Measurements from ENCODE around the gene EEF1G. TPM values are rescaled to one million over a fixed set of nuclear protein-coding genes. Genes with fewer than 3 reads are reported as not detected.

EEF1G gene
- total RNA-seq, 2 donors from 2014 or later = 2,565 to 2,667 TPM

DNA sequence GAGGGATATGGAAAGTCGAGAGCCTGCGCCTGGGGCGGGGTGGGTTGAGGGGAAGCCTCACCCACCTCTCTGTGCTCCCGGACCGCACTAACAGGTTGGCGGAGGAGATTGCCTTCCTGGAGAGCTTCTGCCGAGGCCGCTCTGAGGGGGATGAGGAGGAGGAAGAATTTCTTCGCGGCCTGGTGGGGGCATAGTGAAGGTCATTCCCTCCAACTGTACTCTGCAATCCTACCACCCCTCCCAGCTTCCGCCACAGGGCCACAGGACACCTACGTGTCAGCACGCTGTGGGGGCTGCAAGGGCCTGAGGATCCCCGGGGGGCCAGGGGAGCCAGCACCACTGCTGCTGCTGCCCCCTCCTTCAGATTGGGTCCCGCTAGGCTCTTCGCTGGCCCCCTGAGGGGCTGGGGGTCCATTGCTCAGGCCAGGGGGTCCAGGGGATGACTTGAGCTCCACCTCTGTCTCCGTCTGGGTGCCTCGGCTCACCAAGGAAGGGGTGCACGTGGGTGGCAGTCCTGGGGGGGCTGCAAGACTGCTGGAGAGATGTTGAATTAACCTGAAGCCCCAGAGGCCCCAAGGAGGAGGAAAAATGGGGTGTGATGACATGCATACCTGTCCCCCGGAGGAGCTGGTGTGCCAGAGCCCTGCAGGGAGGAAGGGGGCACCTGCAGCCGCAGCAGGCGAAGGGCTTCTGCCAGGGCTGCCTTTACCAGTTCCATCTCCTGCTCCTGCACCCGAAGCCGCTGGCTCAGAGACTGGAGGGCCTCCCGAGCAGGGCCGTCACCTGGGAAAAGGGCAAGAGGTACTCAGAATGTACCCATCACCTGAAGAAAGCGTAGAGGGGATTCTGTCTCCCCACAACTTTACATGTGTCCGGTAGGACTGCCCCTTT lies 37.4 kb upstream of the EEF1G start:
- Mint-ChIP-seq H3K27me3 (ENCODE audit: low read depth) (no peaks in the 10 kb centered on the region), H3K9me3 (no peaks in the 10 kb centered on the region), H3K4me3 (peak overlapping the region; percentile 96 to 98), H3K36me3 (ENCODE audit: insufficient read depth in 2 of 2) (peaks cover 9 to 16% of the 10 kb centered on the region in 2 donors), H3K27ac (peak overlapping the region; percentile 97), H3K4me1 (ENCODE audit: low read depth) (peaks cover 56% of the 10 kb centered on the region)
- no peak for DNase-seq
- no peak for ATAC-seq (replicated peaks in 1 of 2)

DNA sequence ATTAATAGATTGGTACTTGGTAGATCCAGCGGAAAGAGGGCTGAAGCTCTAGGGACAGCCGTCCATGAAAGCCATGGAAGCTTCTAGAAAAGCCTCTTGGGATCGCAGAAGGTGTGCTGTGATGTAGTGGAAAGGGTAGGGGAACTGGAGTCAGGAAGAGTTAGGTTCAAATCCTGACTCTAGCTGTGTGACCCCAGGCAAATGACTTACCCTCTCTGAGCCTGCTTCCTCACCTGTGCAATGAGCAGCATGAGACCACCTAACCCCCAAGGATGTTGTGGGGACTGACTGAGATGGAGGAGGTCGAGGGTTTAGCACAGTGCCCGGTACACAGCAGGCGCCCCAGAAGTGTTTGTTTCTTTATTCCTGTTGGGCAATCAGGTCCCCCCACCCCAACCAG lies 36.7 kb upstream of the EEF1G start:
- no peak for DNase-seq
- ATAC-seq (replicated peaks in 1 of 2) = no peak
- H3K4me3 Mint-ChIP-seq = peak overlapping the region; percentile 96 to 98
- H3K36me3 Mint-ChIP-seq (ENCODE audit: insufficient read depth in 2 of 2) = peaks cover 9 to 16% of the 10 kb centered on the region in 2 donors
- H3K9me3 Mint-ChIP-seq = no peaks in the 10 kb centered on the region
- H3K27me3 Mint-ChIP-seq (ENCODE audit: low read depth) = no peaks in the 10 kb centered on the region
- peak overlapping the region; percentile 56 for H3K27ac Mint-ChIP-seq
- H3K4me1 Mint-ChIP-seq (ENCODE audit: low read depth) = peaks cover 50% of the 10 kb centered on the region

DNA sequence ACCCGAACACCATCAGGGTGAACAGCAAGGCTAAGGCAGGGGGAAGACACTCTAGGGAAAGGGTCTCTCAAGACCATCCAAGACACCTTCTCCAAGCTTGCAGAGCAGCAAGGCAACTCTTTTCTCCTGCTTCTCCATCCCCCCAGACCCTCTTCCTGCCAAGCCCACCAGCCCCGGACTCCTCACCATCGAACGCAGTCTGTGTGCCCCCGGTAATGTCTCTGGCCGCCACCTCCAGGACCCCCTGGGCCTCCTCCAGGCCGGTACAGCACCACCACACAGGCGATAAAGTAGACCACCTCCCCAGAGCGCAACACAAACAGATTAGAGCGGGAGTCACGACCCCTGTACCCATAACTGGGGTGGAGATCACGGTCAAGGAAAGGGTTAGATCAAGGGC lies 35.1 kb upstream of the EEF1G start:
- no peaks in the 10 kb centered on the region for H3K9me3 Mint-ChIP-seq
- no peak for DNase-seq
- no peak for ATAC-seq (replicated peaks in 1 of 2)
- H3K4me1 Mint-ChIP-seq (ENCODE audit: low read depth) = peaks cover 46% of the 10 kb centered on the region
- H3K4me3 Mint-ChIP-seq = no peak overlapping the region
- H3K27me3 Mint-ChIP-seq (ENCODE audit: low read depth) = no peaks in the 10 kb centered on the region
- H3K27ac Mint-ChIP-seq = peak overlapping the region; percentile 1
- peaks cover 9 to 24% of the 10 kb centered on the region in 2 donors for H3K36me3 Mint-ChIP-seq (ENCODE audit: insufficient read depth in 2 of 2)

DNA sequence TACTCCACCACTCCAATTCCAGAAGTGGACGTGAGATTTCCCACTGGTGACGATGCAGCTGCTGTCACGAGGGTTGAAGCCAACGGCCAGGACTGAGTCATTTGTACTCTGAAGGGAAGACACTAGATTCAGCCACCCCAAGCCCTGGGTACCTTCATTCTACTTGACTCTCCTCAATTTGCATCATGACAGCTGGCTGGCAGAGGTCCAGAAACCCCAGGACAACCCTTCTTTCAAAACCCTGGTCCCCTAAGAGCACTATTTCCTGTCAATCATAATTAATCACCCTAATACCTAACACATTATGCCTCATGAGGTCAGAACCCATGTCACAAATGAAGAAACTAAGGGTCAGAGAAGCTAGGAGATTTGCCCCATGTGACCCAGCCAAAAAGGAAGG lies 34.0 kb upstream of the EEF1G start:
- DNase-seq (no peak), ATAC-seq (replicated peaks in 1 of 2) (no peak)
- peaks cover 14 to 29% of the 10 kb centered on the region in 2 donors for H3K36me3 Mint-ChIP-seq (ENCODE audit: insufficient read depth in 2 of 2)
- no peaks in the 10 kb centered on the region for H3K9me3 Mint-ChIP-seq
- H3K27ac Mint-ChIP-seq = no peak overlapping the region
- H3K4me1 Mint-ChIP-seq (ENCODE audit: low read depth) = peaks cover 48% of the 10 kb centered on the region
- no peak overlapping the region for H3K4me3 Mint-ChIP-seq
- no peaks in the 10 kb centered on the region for H3K27me3 Mint-ChIP-seq (ENCODE audit: low read depth)

DNA sequence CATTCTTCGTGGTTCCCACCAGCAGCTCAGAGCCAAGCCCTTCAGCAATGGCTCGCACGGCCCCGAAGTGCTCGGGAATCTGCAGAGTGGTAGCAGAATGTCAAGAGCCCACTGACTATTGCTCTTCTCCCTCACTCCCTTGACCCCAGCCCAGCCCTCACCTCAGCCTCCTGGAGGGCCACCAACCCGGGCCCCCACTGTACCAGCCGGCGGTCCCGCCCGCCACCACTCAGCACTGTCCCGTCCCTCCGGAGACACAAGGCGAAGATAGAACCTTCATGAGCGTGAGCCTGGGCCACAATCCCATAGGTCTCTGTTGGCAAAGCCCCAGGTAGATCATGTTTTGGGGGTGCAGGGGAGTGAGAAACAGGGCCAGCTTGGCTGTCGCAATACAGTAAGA lies 32.2 kb upstream of the EEF1G start:
- peaks cover 10 to 28% of the 10 kb centered on the region in 2 donors for H3K36me3 Mint-ChIP-seq (ENCODE audit: insufficient read depth in 2 of 2)
- no peak overlapping the region for H3K27ac Mint-ChIP-seq
- H3K27me3 Mint-ChIP-seq (ENCODE audit: low read depth) = no peaks in the 10 kb centered on the region
- DNase-seq (no peak), ATAC-seq (replicated peaks in 1 of 2) (no peak)
- no peak overlapping the region for H3K4me3 Mint-ChIP-seq
- H3K9me3 Mint-ChIP-seq = no peaks in the 10 kb centered on the region
- peaks cover 47% of the 10 kb centered on the region for H3K4me1 Mint-ChIP-seq (ENCODE audit: low read depth)

DNA sequence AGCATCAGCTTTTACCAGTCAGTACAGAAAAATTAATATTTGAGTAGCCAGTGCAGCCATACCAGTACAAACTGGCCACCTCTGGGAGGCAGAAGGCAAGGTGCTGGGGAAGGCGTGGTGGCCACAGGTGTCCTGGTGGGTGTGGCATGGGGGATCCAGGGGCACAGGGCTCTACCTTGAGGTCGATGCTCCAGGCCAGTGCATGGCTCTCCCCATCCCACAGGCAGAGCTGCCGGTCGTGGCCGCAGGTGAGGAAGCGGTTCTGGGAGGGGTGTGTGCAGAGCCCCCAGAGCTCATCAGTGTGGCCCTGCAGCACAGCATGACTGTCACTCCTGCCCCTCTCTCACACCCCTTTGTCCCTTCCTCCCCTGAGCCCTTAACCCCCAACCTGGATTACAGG lies 31.8 kb upstream of the EEF1G start:
- no peak overlapping the region for H3K4me3 Mint-ChIP-seq
- H3K36me3 Mint-ChIP-seq (ENCODE audit: insufficient read depth in 2 of 2) = peaks cover 12 to 28% of the 10 kb centered on the region in 2 donors
- ATAC-seq (replicated peaks in 1 of 2) = no peak
- no peak for DNase-seq
- H3K9me3 Mint-ChIP-seq = no peaks in the 10 kb centered on the region
- H3K27ac Mint-ChIP-seq = peak overlapping the region; percentile 20
- no peaks in the 10 kb centered on the region for H3K27me3 Mint-ChIP-seq (ENCODE audit: low read depth)
- peaks cover 43% of the 10 kb centered on the region for H3K4me1 Mint-ChIP-seq (ENCODE audit: low read depth)

DNA sequence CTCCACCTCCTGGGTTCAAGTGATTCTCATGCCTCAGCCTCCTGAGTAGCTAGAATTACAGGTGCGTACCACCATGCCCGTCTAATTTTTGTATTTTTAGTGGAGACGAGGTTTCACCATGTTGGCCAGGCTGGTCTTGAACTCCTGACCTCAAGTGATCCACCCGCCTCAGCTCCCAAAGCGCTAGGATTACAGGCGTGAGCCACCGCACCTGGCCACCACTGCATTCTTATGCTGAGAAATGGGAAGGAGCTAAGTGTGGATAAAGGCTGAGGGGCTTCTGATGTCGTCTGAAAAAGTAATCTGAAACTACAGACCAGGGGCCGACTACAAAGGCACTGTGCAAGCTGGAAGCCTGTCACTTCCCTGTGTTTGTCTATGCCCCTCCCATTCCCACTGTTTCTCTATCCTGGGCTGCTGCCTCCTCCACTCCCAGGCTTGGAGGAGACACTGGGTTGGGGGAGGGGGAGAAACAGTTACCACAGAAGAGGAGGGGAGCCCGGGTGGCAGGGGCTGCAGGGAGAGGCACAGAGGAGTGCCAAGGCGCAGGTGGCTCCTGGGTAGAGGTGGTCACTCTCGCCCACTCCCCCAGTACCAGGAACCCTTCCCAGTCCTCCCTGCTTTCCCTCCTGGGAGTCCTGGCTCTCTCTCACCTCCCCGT lies 30.9 kb upstream of the EEF1G start:
- ATAC-seq (replicated peaks in 1 of 2) (no peak), DNase-seq (no peak)
- no peak overlapping the region for H3K4me3 Mint-ChIP-seq
- no peaks in the 10 kb centered on the region for H3K9me3 Mint-ChIP-seq
- no peaks in the 10 kb centered on the region for H3K27me3 Mint-ChIP-seq (ENCODE audit: low read depth)
- H3K4me1 Mint-ChIP-seq (ENCODE audit: low read depth) = peaks cover 42% of the 10 kb centered on the region
- H3K36me3 Mint-ChIP-seq (ENCODE audit: insufficient read depth in 2 of 2) = peaks cover 16 to 29% of the 10 kb centered on the region in 2 donors
- no peak overlapping the region for H3K27ac Mint-ChIP-seq

DNA sequence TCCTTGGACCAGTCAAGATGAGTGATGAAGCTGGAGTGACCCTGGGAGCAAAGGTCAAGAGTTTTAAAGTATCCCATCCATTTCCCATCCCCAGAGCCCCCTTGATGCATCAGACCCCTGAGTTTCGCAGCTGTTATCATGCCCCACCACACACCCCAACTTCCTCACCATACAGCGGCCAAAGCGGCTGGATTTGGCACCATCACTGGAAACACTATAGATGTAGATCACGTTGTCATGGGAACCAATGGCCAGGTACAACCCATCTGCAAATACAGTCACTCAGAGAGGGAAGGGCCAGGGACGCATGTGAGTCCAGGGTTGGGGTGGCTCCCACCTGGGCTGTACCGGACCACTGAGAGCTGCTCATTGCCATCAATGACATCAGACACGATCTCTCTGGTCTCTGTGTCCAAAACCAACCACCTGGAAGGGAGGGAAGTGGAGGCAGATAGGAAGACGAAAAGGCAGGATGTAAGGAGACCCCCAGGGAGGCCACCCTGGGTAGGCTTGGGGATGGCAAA lies 30.1 kb upstream of the EEF1G start:
- Mint-ChIP-seq H3K36me3 (ENCODE audit: insufficient read depth in 2 of 2) (peaks cover 19 to 36% of the 10 kb centered on the region in 2 donors), H3K4me1 (ENCODE audit: low read depth) (peaks cover 46% of the 10 kb centered on the region), H3K4me3 (peak overlapping the region in 1 of 2 donors; percentile 68), H3K27me3 (ENCODE audit: low read depth) (no peaks in the 10 kb centered on the region), H3K9me3 (no peaks in the 10 kb centered on the region), H3K27ac (no peak overlapping the region)
- DNase-seq (no peak), ATAC-seq (replicated peaks in 1 of 2) (no peak)

DNA sequence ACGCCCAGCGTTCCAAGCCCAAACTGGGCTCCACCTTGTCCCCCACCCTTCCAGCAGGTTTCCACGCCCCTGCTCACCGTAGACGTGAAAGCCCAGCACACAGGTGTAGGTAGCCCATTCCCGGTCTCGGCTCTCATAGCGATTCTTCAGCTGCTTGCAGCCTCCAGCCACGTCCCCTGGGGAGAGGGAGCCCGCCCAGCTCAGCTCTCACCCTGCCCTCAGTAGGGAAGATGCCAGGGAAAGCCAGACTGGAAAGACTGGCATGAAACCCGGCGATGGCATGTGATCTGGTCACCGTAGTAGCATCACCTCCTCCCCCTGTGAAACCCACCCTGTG lies 29.3 kb upstream of the EEF1G start:
- H3K36me3 Mint-ChIP-seq (ENCODE audit: insufficient read depth in 2 of 2) = peaks cover 24 to 41% of the 10 kb centered on the region in 2 donors
- H3K27ac Mint-ChIP-seq = peak overlapping the region; percentile 9
- ATAC-seq (replicated peaks in 1 of 2) (no peak), DNase-seq (no peak)
- peaks cover 51% of the 10 kb centered on the region for H3K4me1 Mint-ChIP-seq (ENCODE audit: low read depth)
- peak overlapping the region; percentile 52 to 68 for H3K4me3 Mint-ChIP-seq
- H3K9me3 Mint-ChIP-seq = no peaks in the 10 kb centered on the region
- no peaks in the 10 kb centered on the region for H3K27me3 Mint-ChIP-seq (ENCODE audit: low read depth)

DNA sequence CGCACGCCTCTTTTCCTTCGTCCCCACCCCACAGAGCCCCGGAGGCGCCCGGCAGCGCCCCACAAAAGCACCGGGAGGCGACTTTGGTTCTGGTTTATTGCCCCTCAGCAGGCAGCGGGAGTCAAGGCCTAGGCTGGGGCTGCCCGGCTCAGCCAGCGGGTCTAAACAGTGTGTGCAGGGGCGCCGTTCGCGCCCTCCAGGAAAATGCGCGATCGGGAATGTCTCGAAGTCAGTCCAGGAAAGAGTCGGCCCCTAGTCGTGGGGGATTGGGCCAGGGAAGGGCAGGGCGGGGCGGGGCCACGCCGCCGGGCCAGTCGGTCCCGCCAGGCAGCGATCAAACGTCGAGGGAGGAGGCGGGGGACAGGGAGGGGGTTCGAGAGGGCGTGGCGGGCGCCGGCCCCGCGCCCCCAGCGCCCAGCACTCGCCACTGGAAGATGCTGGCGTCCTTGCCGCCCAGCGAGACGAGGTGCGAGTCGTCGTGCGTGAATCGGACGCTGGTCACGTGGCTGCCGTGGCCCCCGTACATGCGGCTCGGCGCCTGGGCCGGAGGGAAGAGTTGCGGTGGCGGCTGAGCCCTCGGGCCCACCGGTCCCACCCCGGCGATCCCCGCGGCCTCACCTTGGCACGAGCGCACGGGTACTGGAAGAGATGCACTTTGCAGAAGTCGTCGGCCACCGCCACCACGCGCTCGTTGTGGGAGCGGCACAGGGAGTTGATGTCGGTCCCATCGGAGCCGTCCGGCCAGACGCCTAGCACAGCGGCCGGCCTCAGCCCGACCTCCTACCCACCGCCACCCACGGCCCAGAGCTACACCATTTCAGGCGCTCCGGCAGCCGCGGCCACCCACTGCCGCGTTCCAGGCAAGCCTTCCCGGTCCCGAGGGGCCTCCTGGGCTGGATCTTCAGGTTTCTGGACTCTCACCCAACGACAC lies 28.7 kb upstream of the EEF1G start:
- peaks cover 25 to 46% of the 10 kb centered on the region in 2 donors for H3K36me3 Mint-ChIP-seq (ENCODE audit: insufficient read depth in 2 of 2)
- ATAC-seq (replicated peaks in 1 of 2) (no peak), DNase-seq (peak in 1 of 2 donors; percentile 37)
- peaks cover 52% of the 10 kb centered on the region for H3K4me1 Mint-ChIP-seq (ENCODE audit: low read depth)
- no peaks in the 10 kb centered on the region for H3K27me3 Mint-ChIP-seq (ENCODE audit: low read depth)
- H3K9me3 Mint-ChIP-seq = no peaks in the 10 kb centered on the region
- peak overlapping the region; percentile 93 to 98 for H3K4me3 Mint-ChIP-seq
- H3K27ac Mint-ChIP-seq = peak overlapping the region; percentile 73

DNA sequence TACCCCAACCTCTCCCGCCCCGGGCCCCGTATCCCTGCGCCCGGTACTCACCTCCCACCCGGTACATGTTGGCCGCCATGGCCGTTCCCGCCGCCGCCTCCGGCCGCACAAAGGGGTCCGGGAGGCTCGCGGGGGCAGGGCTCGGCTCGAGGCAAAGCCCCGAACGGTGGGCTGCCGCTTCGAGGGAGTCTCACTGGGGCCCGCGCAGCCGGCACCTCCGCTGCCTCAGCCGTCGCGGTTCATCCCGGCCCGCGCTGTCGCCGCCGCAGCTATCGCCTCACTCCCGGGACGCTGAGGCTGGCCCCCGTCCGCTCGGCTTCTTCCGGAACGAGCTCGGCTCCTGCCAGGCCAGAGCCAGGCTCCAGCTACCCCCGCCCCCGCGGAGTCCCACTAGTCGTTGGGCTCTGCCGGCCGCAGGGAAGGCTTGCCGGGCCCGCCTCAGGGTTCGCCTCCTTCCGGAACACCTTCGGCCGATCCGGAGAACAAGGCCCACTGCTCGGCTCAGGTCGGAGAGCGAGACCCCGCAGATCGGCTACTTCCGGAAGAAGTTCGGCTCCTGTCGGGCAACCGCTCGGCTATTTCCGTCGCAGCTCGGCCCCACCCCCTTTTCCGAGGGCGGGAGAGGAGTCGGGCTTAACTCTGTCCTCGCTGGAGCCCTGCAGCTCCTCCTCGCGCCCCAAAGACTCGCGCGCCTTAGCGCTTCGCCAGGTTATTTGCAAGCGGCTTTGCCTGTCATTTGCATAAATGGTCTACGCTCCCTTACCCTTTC lies 27.9 kb upstream of the EEF1G start, which contains the start of gene MTA2:
MTA2 (minus strand) TSS at position 494 of the 769 bp plus-strand sequence; CDS start at position 79, 415 bp downstream.
- peak; percentile 84 for ATAC-seq (replicated peaks in 1 of 2)
- Mint-ChIP-seq H3K9me3 (no peaks in the 10 kb centered on the region), H3K4me3 (peak within 1 kb of the TSS; percentile 93 to 98), H3K27me3 (ENCODE audit: low read depth) (no peaks in the 10 kb centered on the region), H3K4me1 (ENCODE audit: low read depth) (peaks cover 55% of the 10 kb centered on the region), H3K36me3 (ENCODE audit: insufficient read depth in 2 of 2) (peaks cover 28 to 48% of the 10 kb centered on the region in 2 donors), H3K27ac (peak within 1 kb of the TSS; percentile 98)
- peak; percentile 100 for DNase-seq

DNA sequence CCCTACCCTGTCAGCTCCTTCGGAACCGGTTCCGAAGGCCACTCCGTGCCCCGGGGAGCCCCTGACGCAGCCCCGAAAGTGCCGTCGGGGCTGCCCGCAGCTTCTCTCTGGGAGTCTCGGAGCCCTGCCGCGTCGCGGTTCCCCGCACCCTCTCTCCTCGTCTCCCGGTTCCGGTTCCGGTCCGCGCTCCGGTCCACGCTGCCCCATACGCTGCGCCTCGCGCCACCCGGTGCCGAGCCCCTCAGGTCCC lies 27.4 kb upstream of the EEF1G start:
- Mint-ChIP-seq H3K27me3 (ENCODE audit: low read depth) (no peaks in the 10 kb centered on the region), H3K27ac (peak overlapping the region; percentile 90), H3K36me3 (ENCODE audit: insufficient read depth in 2 of 2) (peaks cover 28 to 48% of the 10 kb centered on the region in 2 donors), H3K4me3 (peak overlapping the region; percentile 93 to 98), H3K4me1 (ENCODE audit: low read depth) (peaks cover 55% of the 10 kb centered on the region), H3K9me3 (no peaks in the 10 kb centered on the region)
- peak; percentile 25 to 34 for ATAC-seq (replicated peaks in 1 of 2)
- peak; percentile 67 to 68 for DNase-seq
